Measurements from ENCODE around the gene CHMP1B.

GRCh38 chr18:11830585-11830984 lies 20.6 kb upstream of the CHMP1B start:
- TF ChIP-seq CTCF (IDR thresholded peaks at IDR 0.05) (no peak), POLR2A (IDR thresholded peaks at IDR 0.05) (no peak), POLR2AphosphoS5 (IDR thresholded peaks at IDR 0.05) (no peak)
